ENCODE measurements around the gene CHML. TPM values are rescaled to one million over a fixed set of nuclear protein-coding genes. Genes with fewer than 3 reads are reported as not detected.

Gene CHML
- total and polyA plus RNA-seq, 2 donors (not counting 1 experiment from before 2014, with no cell fraction given), result 9.7 to 34.0 TPM

DNA sequence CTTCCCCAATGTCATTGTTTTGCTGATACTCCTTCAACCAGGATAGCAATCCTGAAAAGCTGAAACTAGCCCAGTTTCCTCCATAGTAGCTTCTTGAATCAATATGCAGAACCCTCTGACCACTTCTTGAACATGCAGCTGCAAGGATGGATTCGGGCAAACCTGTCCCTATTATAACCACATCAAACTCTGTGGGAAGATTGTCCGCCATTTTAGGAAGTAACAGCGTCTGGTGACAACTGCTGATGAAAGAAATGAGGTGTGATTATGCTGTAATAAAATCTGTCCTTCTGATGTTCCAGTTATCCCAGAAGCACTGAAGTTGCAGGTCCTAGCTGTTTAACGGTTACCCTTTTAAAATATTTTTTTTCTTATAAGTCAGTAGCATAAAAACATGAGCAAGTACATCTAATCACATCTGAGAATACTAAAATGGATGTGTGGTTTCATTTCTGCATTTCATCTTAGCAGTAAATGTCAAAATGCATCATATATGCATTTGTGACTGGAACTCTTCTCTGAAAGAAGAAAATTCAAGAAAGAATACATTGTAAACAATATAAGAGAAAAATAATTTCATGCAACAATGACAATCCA lies 4.5 kb downstream of the CHML start:
- Histone ChIP-seq H4K20me1 (ENCODE audit: control insufficient read depth, insufficient read depth, low read length, poor library complexity, severe bottlenecking) (no peaks in the 10 kb centered on the region), H3K4me1 (ENCODE audit: control insufficient read depth in 2 of 2, insufficient read depth in 2 of 2, low read length in 2 of 2) (peaks cover 35 to 45% of the 10 kb centered on the region in 2 donors), H3K27me3 (replicated peaks in 1 of 4; ENCODE audit: control extremely low read depth in 1 of 4, control insufficient read depth in 3 of 4, insufficient read depth in 4 of 4, low read length in 3 of 4) (no peaks in the 10 kb centered on the region), H3K27ac (ENCODE audit: low read length in 2 of 2) (peak overlapping the region; percentile 9 to 75), H3K4me3 (ENCODE audit: control extremely low read depth in 1 of 5, extremely low read depth in 1 of 5, insufficient read depth in 1 of 5, low read depth in 2 of 5, low read length in 4 of 5) (peak overlapping the region in 4 of 5 experiments; percentile 22 to 97 (median 25)), H2AFZ (ENCODE audit: insufficient read depth, low read depth, low read length, poor library complexity, severe bottlenecking) (peak overlapping the region; percentile 66), H3K4me2 (replicated peaks; ENCODE audit: low read depth, low read length, poor library complexity, severe bottlenecking) (peak overlapping the region; percentile 71), H3K9me3 (ENCODE audit: control extremely low read depth in 1 of 3, control insufficient read depth in 2 of 3, insufficient read depth in 1 of 3, low read length in 2 of 3) (no peaks in the 10 kb centered on the region), H3K36me3 (replicated peaks in 1 of 2; ENCODE audit: control extremely low read depth in 1 of 2, control insufficient read depth in 1 of 2, extremely low read depth in 1 of 2, insufficient read depth in 2 of 2, low read length in 1 of 2) (peaks cover 0 to 7% of the 10 kb centered on the region in 2 experiments), H3K9ac (ENCODE audit: low read length) (peak overlapping the region; percentile 47), H3K79me2 (ENCODE audit: control insufficient read depth, insufficient read depth, low read length) (peaks cover 88% of the 10 kb centered on the region)
- TF ChIP-seq EZH2 (IDR thresholded peaks at IDR 0.05; ENCODE audit: borderline replicate concordance, insufficient read depth, low read depth, low read length, poor library complexity, severe bottlenecking) (no peak), CTCF (IDR thresholded peaks at IDR 0.05) (no peak)
- Mint-ChIP-seq H3K4me3 (peak overlapping the region; percentile 67), H3K4me1 (peaks cover 67% of the 10 kb centered on the region), H3K27ac (peak overlapping the region; percentile 69), H3K27me3 (no peaks in the 10 kb centered on the region), H3K9me3 (ENCODE audit: insufficient read depth) (no peaks in the 10 kb centered on the region)
- ChIA-PET POLR2A (no interaction called here), CTCF (interaction anchor here (0.6 to 2.1 kb wide), 4 partner anchors 9 to 310 kb away, joined by 4 to 11 read pairs (median 6); no protein-coding TSS in a partner anchor)
- intact Hi-C loops (cut with micrococcal nuclease), result loop anchor here (1.0 to 5.0 kb wide), 2 partner anchors 8 to 38 kb away; no protein-coding TSS in a partner anchor
- peak; percentile 59 for DNase-seq
- ATAC-seq (ENCODE audit: low read depth), result no peak
- no CpG with 5 or more reads among the region's 4 CpGs for WGBS (ENCODE audit: insufficient coverage)

- no peaks in the 10 kb centered on the region for H3K27me3 Mint-ChIP-seq
- Histone ChIP-seq H3K4me2 (replicated peaks; ENCODE audit: low read depth, low read length, poor library complexity, severe bottlenecking) (no peak overlapping the region), H3K27me3 (replicated peaks in 1 of 4; ENCODE audit: control extremely low read depth in 1 of 4, control insufficient read depth in 3 of 4, insufficient read depth in 4 of 4, low read length in 3 of 4) (no peaks in the 10 kb centered on the region), H3K79me2 (ENCODE audit: control insufficient read depth, insufficient read depth, low read length) (peaks cover 87% of the 10 kb centered on the region), H3K9me3 (ENCODE audit: control extremely low read depth in 1 of 3, control insufficient read depth in 2 of 3, insufficient read depth in 1 of 3, low read length in 2 of 3) (no peaks in the 10 kb centered on the region), H2AFZ (ENCODE audit: insufficient read depth, low read depth, low read length, poor library complexity, severe bottlenecking) (no peak overlapping the region), H3K4me3 (ENCODE audit: control extremely low read depth in 1 of 5, extremely low read depth in 1 of 5, insufficient read depth in 1 of 5, low read depth in 2 of 5, low read length in 4 of 5) (no peak overlapping the region), H3K27ac (ENCODE audit: low read length in 2 of 2) (no peak overlapping the region), H4K20me1 (ENCODE audit: control insufficient read depth, insufficient read depth, low read length, poor library complexity, severe bottlenecking) (no peaks in the 10 kb centered on the region), H3K36me3 (replicated peaks in 1 of 2; ENCODE audit: control extremely low read depth in 1 of 2, control insufficient read depth in 1 of 2, extremely low read depth in 1 of 2, insufficient read depth in 2 of 2, low read length in 1 of 2) (peaks cover 0 to 7% of the 10 kb centered on the region in 2 experiments), H3K4me1 (ENCODE audit: control insufficient read depth in 2 of 2, insufficient read depth in 2 of 2, low read length in 2 of 2) (peaks cover 32 to 47% of the 10 kb centered on the region in 2 donors), H3K9ac (ENCODE audit: low read length) (no peak overlapping the region)
- no peak for TF ChIP-seq CTCF (IDR thresholded peaks at IDR 0.05)
- no peak for TF ChIP-seq EZH2 (IDR thresholded peaks at IDR 0.05; ENCODE audit: borderline replicate concordance, insufficient read depth, low read depth, low read length, poor library complexity, severe bottlenecking)
- no peak for DNase-seq
- CTCF ChIA-PET, result interaction anchor here (1.2 to 1.3 kb wide), 2 partner anchors 21 to 22 kb away, joined by 3 to 4 read pairs; no protein-coding TSS in a partner anchor
- WGBS (ENCODE audit: insufficient coverage), result no CpG with 5 or more reads among the region's 3 CpGs
- H3K27ac Mint-ChIP-seq, result no peak overlapping the region
- no peaks in the 10 kb centered on the region for H3K9me3 Mint-ChIP-seq (ENCODE audit: insufficient read depth)
- intact Hi-C loops (cut with micrococcal nuclease), result no loop called here
- H3K4me1 Mint-ChIP-seq, result peaks cover 71% of the 10 kb centered on the region
- no peak overlapping the region for H3K4me3 Mint-ChIP-seq
- no peak for ATAC-seq (ENCODE audit: low read depth)
- POLR2A ChIA-PET, result no interaction called here
Observed at GRCh38 chr1:241632987-241633386, 7.2 kb downstream of the CHML start.
